IMR-90 (cell line): ENCODE data around the gene FRK. TPM values are rescaled to one million over a fixed set of nuclear protein-coding genes. Genes with fewer than 3 reads are reported as not detected.

ENCODE experiments used
- ATAC-seq: fragments of 200-7000 bp; cut with Tn5 transposase; 2 replicates; pipeline ENCODE4 v1.9.1; 2020; ENCODE audit warnings: low read depth, mild to moderate bottlenecking, moderate library complexity
- BruUV-seq: library from RNA; stranded (reverse); fragments of 400-500 nt; replicated peaks from 2 replicates; lab custom pipeline; 2021; lab: Mats Ljungman, UMichigan
- CTCF ChIA-PET: fragments of 300-600 bp; formaldehyde crosslinking; extraction: SDS; loops from one replicate; lab custom pipeline; 2021; ENCODE audit warnings: antibody characterized with exemption; lab: Yijun Ruan, JAX
- POLR2A ChIA-PET: fragments of 300-600 bp; sonication (Branson Sonifier 250); formaldehyde crosslinking; loops from one replicate; lab custom pipeline; 2022; ENCODE audit warnings: antibody characterized with exemption; ENCODE audit not compliant: unreplicated experiment; lab: Charles Lee
- DNase-seq: peaks from one replicate; pipeline ENCODE4 v3.0.0; 2013
- H2AFZ ChIP-seq: replicated peaks from 2 replicates; pipeline ENCODE3; 2013; ENCODE audit warnings: low read length, mild to moderate bottlenecking; ENCODE audit not compliant: poor library complexity
- H2AK5ac ChIP-seq: 2 replicates; pipeline ENCODE4 v1.6.1; 2013; ENCODE audit warnings: low read depth, low read length, inconsistent platforms
- H2AK9ac ChIP-seq: replicated peaks from 2 replicates; pipeline ENCODE3; 2013; ENCODE audit warnings: mild to moderate bottlenecking, low read depth, low read length, moderate library complexity; ENCODE audit not compliant: poor library complexity
- H2BK120ac ChIP-seq: 2 replicates; pipeline ENCODE4 v1.6.1; 2013; ENCODE audit warnings: low read depth, low read length, inconsistent platforms
- H2BK15ac ChIP-seq: 3 replicates; pipeline ENCODE4 v1.6.1; 2013; ENCODE audit warnings: low read depth, low read length, inconsistent platforms
- H2BK20ac ChIP-seq: 2 replicates; pipeline ENCODE4 v1.6.1; 2013; ENCODE audit warnings: low read depth, mild to moderate bottlenecking, inconsistent platforms, low read length, moderate library complexity
- H2BK5ac ChIP-seq: 2 replicates; pipeline ENCODE4 v1.6.1; 2013; ENCODE audit warnings: mild to moderate bottlenecking, low read depth, low read length, inconsistent platforms; ENCODE audit not compliant: poor library complexity, severe bottlenecking
- H3K14ac ChIP-seq: replicated peaks from 2 replicates; pipeline ENCODE4 v1.6.1; 2013; ENCODE audit warnings: low read depth, low read length, inconsistent platforms
- H3K18ac ChIP-seq: 2 replicates; pipeline ENCODE4 v1.6.1; 2013; ENCODE audit warnings: low read depth, low read length, control low read depth
- H3K23ac ChIP-seq: 2 replicates; pipeline ENCODE4 v1.6.1; 2013; ENCODE audit warnings: low read depth, low read length, inconsistent platforms
- H3K27ac ChIP-seq: 2 replicates; pipeline ENCODE4 v1.5.1; 2013; ENCODE audit warnings: mild to moderate bottlenecking, control low read depth, low read length; ENCODE audit not compliant: insufficient read depth
- H3K27me3 ChIP-seq: 2 replicates; pipeline ENCODE4 v1.6.1; 2013; ENCODE audit warnings: low read length; ENCODE audit not compliant: control insufficient read depth, insufficient read depth
- H3K36me3 ChIP-seq: 2 replicates; pipeline ENCODE4 v1.6.1; 2013; ENCODE audit warnings: low read length, mixed read lengths; ENCODE audit not compliant: control insufficient read depth, insufficient read depth
- H3K4ac ChIP-seq: 2 replicates; pipeline ENCODE4 v1.6.1; 2013; ENCODE audit warnings: low read depth, low read length, inconsistent platforms
- H3K4me1 ChIP-seq: 2 replicates; pipeline ENCODE4 v1.6.1; 2013; ENCODE audit warnings: low read length, mixed read lengths; ENCODE audit not compliant: control insufficient read depth, insufficient read depth
- H3K4me2 ChIP-seq: 2 replicates; pipeline ENCODE4 v1.6.1; 2013; ENCODE audit warnings: low read depth, mild to moderate bottlenecking, control low read depth, low read length, moderate library complexity
- H3K4me3 ChIP-seq: 2 replicates; pipeline ENCODE4 v1.5.1; 2013; ENCODE audit warnings: low read depth, mild to moderate bottlenecking, control low read depth, low read length, moderate library complexity; ENCODE audit not compliant: insufficient read depth
- H3K56ac ChIP-seq: 2 replicates; pipeline ENCODE4 v1.6.1; 2013; ENCODE audit warnings: low read length, inconsistent platforms; ENCODE audit not compliant: insufficient read depth; ENCODE audit errors: extremely low read depth
- H3K79me1 ChIP-seq, 2 experiments: 2 replicates each; pipeline ENCODE4 v1.6.1; 2013; ENCODE audit warnings: low read length in 2 of 2, inconsistent platforms in 1 of 2, low read depth in 1 of 2
- H3K9ac ChIP-seq: 2 replicates; pipeline ENCODE4 v1.6.1; 2013; ENCODE audit warnings: low read depth, low read length, control low read depth
- H3K9me1 ChIP-seq: 2 replicates; pipeline ENCODE4 v1.6.1; 2013; ENCODE audit warnings: low read length, inconsistent platforms; ENCODE audit not compliant: insufficient read depth
- H3K9me3 ChIP-seq: 2 replicates; pipeline ENCODE4 v1.6.1; 2013; ENCODE audit warnings: low read length; ENCODE audit not compliant: control insufficient read depth, insufficient read depth
- H4K20me1 ChIP-seq: 2 replicates; pipeline ENCODE4 v1.6.1; 2013; ENCODE audit warnings: low read length, inconsistent platforms; ENCODE audit not compliant: insufficient read depth
- H4K5ac ChIP-seq: 2 replicates; pipeline ENCODE4 v1.6.1; 2013; ENCODE audit warnings: mild to moderate bottlenecking, low read depth, low read length, control low read depth
- H4K8ac ChIP-seq, 2 experiments: 2 replicates each; pipeline ENCODE4 v1.6.1; 2013; ENCODE audit warnings: low read depth in 2 of 2, low read length in 2 of 2, control low read depth in 1 of 2, inconsistent platforms in 1 of 2
- H4K91ac ChIP-seq: 2 replicates; pipeline ENCODE4 v1.6.1; 2013; ENCODE audit warnings: low read depth, low read length, inconsistent platforms; ENCODE audit not compliant: insufficient read depth
- BHLHE40 ChIP-seq: fragments of 150-350 bp; IDR thresholded peaks from 2 replicates; pipeline ENCODE4 v1.6.1; 2016; ENCODE audit warnings: mild to moderate bottlenecking, low read depth, low read length
- MAFK ChIP-seq: IDR thresholded peaks from 2 replicates; pipeline ENCODE4 v1.6.1; 2012; ENCODE audit warnings: low read depth, low read length, improper control_type of control experiment
- POLR2A ChIP-seq: IDR thresholded peaks from 2 replicates; pipeline ENCODE4 v1.6.1; 2012; ENCODE audit warnings: mild to moderate bottlenecking, low read depth, low read length
- WGBS, 2 experiments: methylation state at CpG; one replicate each; pipeline versions ENCODE4 v1.1.5 to v1.1.7; 2013; ENCODE audit warnings: missing lambda C conversion rate in 2 of 2; ENCODE audit not compliant: insufficient read length in 1 of 2; ENCODE audit errors: extremely low coverage in 2 of 2; 5-methylcytosine and 5-hydroxymethylcytosine counted together
- dilution Hi-C: fragments of 300-500 bp; cut with HindIII; formaldehyde crosslinking; loops from one replicate; pipeline ENCODE4 v1.14.3; 2018; ENCODE audit warnings: low sequenced_read_pairs; ENCODE audit not compliant: unreplicated experiment
- in situ Hi-C: fragments of 300-500 bp; cut with MboI; formaldehyde crosslinking; loops from 3 replicates; pipeline ENCODE4 v1.14.3; 2019; ENCODE audit warnings: low sequenced_read_pairs, inconsistent platforms, mixed read lengths
- intact Hi-C: fragments of 100-400 bp; cut with micrococcal nuclease; formaldehyde crosslinking; loops from 2 replicates; pipeline ENCODE4 v1.10.0; 2022
- polyA plus RNA-seq, 3 experiments: library from polyadenylated mRNA; depleted of rRNA; stranded (reverse); fragments of >200 nt; gene quantifications; 2 replicates each; pipeline ENCODE4 v1.2.3, GENCODE V29; 2012; ENCODE audit warnings: low replicate concordance in 1 of 3
- total RNA-seq: library from RNA; depleted of rRNA; stranded (reverse); fragments of >200 nt; gene quantifications from 2 replicates; pipeline ENCODE4 v1.2.3, GENCODE V29; 2012
- TF ChIP-seq, protein P1 (sequence below): fragments of 150-350 bp; IDR thresholded peaks from 2 replicates; pipeline ENCODE4 v1.6.1; 2017; ENCODE audit warnings: mild to moderate bottlenecking, antibody characterized with exemption, low read length, low read depth
- TF ChIP-seq, protein P2 (sequence below): fragments of 150-350 bp; IDR thresholded peaks from 2 replicates; pipeline ENCODE4 v1.6.1; 2016; ENCODE audit warnings: low read depth, mild to moderate bottlenecking, low read length, moderate library complexity, borderline replicate concordance

Gene FRK
- total and polyA plus RNA-seq, 2 of the 4 experiments (the other 2 are of a cell fraction) = under 0.01 to 0.02 TPM

DNA sequence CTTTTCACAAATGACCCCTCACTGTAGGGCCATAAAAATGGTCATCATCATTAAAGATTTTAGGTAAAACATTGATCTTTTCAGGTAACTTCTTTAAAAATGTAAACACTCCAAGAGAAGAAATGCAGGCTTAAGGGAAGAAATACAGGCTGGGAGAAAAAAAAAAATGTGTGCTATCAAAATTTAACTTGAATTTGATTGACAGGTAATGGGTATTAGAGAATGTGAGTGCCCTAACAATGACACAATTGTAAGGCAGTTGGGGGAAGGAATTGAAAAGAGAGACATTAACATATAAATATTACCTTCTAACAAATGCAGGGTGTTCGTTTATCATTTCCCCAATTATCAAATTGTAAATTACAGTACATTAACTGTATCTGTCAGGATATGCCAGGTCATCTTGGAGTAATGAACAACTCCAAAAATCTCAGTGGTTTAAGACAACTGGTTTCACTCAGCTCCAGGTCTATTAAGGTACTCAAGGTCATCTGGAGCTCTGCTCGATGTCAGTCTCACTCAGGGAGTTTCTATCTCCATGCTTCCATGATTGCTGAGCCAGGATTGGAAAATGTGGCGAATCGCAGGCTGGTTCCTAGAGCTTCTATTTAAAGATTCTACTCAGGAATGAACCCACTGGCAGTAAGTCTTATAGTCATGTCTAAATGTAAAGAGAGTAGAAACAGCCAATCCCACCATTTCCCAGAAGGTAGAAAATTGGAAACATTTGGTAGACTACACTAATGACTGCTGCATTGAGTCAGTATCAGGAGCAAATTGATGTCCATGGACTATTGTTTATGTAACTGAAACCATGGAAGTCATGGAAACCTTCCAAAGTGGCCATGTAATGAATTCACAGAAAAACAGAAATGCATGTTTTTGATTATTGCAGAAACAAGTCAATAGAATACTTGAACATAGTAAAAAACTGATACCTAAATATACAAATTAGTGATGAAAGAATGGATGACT lies 55.6 kb downstream of the FRK start:
- no peak for ATAC-seq
- POLR2A ChIA-PET = no interaction called here
- Histone ChIP-seq H3K9me1 (peaks cover 3% of the 10 kb centered on the region; the same call in 1 of the 2 replicates), H2AK5ac (no peak overlapping the region), H4K8ac (no peak overlapping the region), H3K18ac (no peak overlapping the region), H2BK15ac (no peak overlapping the region), H2AFZ (no peak overlapping the region), H3K9ac (no peak overlapping the region), H2AK9ac (no peak overlapping the region), H4K91ac (no peak overlapping the region), H3K4me1 (peaks cover 3% of the 10 kb centered on the region), H3K27ac (no peak overlapping the region), H3K4me3 (no peak overlapping the region), H2BK5ac (no peak overlapping the region), H3K23ac (no peak overlapping the region), H3K4me2 (no peak overlapping the region), H2BK20ac (no peak overlapping the region), H4K20me1 (no peaks in the 10 kb centered on the region), H3K36me3 (no peaks in the 10 kb centered on the region), H4K5ac (no peak overlapping the region), H3K9me3 (no peaks in the 10 kb centered on the region), H3K56ac (no peak overlapping the region), H3K27me3 (no peaks in the 10 kb centered on the region), H3K14ac (no peak overlapping the region), H3K79me1 (no peaks in the 10 kb centered on the region), H3K4ac (no peak overlapping the region), H2BK120ac (no peak overlapping the region)
- CTCF ChIA-PET = no interaction called here
- dilution Hi-C loops (no loop called here), intact Hi-C loops (loop anchor here (5.0 kb wide), 1 partner anchor 1812 kb away; no protein-coding TSS in a partner anchor), in situ Hi-C loops (no loop called here)
- 80% methylated on average over 1 of the region's 4 CpGs; no CpG with 5 or more reads in 1 of the 2 experiments for WGBS, 2 experiments
- DNase-seq = no peak
- BruUV-seq = no TSS peak
- TF ChIP-seq MAFK (no peak), POLR2A (no peak), BHLHE40 (no peak)
- TF ChIP-seq, protein P1, sequence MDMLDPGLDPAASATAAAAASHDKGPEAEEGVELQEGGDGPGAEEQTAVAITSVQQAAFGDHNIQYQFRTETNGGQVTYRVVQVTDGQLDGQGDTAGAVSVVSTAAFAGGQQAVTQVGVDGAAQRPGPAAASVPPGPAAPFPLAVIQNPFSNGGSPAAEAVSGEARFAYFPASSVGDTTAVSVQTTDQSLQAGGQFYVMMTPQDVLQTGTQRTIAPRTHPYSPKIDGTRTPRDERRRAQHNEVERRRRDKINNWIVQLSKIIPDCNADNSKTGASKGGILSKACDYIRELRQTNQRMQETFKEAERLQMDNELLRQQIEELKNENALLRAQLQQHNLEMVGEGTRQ = no peak
- TF ChIP-seq, protein P2, sequence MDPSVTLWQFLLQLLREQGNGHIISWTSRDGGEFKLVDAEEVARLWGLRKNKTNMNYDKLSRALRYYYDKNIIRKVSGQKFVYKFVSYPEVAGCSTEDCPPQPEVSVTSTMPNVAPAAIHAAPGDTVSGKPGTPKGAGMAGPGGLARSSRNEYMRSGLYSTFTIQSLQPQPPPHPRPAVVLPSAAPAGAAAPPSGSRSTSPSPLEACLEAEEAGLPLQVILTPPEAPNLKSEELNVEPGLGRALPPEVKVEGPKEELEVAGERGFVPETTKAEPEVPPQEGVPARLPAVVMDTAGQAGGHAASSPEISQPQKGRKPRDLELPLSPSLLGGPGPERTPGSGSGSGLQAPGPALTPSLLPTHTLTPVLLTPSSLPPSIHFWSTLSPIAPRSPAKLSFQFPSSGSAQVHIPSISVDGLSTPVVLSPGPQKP = no peak
